KOPT-K1 (cell line): ENCODE results near the gene PTPRG.

Experiments
- H3K27ac ChIP-seq: fragments of 200-600 bp; sonication (generic); 2 replicates; pipeline ENCODE4 v1.5.1; 2016; ENCODE audit warnings: antibody characterized with exemption, mild to moderate bottlenecking, low read depth, low read length; ENCODE audit not compliant: poor library complexity, severe bottlenecking
- H3K36me3 ChIP-seq: fragments of 200-600 bp; sonication (generic); 2 replicates; pipeline ENCODE4 v1.5.1; 2017; ENCODE audit warnings: antibody characterized with exemption, mild to moderate bottlenecking, low read length, moderate library complexity; ENCODE audit not compliant: insufficient read depth
- H3K9me3 ChIP-seq: fragments of 200-600 bp; sonication (generic); 2 replicates; pipeline ENCODE4 v1.5.1; 2017; ENCODE audit warnings: antibody characterized with exemption, low read length, mild to moderate bottlenecking; ENCODE audit not compliant: insufficient read depth, poor library complexity, severe bottlenecking

The PTPRG gene

DNA sequence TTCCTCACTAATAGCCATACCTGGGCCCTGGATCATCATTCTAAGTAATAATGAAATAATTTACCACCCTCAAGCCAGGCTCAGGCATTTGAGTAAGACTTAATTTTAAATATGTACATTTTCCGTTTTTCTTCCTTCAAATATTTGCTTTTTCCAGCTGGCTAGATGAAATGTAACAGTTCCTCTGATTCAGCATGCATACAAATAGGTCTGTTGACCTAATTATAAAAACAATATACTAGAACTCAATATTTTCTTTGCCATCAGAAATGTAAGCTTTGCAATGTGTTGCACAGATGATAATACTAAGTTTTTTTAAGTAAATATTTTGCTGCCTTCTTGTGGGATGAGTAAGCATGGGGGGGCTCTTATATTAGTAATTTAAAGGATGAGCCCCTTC is 720.4 kb downstream of the PTPRG start:
- Histone ChIP-seq H3K9me3 (no peaks in the 10 kb centered on the region), H3K27ac (no peak overlapping the region), H3K36me3 (no peaks in the 10 kb centered on the region)

- Histone ChIP-seq H3K36me3 (no peaks in the 10 kb centered on the region), H3K27ac (no peak overlapping the region), H3K9me3 (no peaks in the 10 kb centered on the region)
These were observed 723.1 kb downstream of the PTPRG start for GRCh38 chr3:62284442-62284841.

DNA sequence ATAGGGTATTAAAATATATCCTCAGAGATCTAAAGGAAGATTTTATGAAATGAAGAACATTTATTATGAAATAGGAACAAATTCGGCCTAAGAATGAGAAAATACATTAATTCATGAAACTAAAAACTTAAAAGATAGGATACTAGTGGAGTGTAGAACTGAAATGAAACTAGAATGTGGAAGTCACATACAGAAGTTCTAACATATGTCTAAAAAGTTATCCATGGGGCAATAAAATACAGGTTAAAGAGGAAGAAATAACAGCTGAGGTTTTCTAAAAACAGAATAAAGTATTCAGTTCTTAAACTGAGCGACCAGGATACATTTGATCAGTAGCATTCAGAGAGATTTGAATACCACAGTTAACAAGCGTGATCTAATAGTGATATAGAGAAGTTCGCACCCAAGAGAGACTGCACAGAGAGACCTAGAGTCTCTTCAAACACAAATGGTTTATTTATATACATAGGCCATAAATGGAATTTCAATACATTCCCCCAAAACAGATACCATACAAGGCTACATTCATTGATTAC is 726.1 kb downstream of the PTPRG start:
- no peaks in the 10 kb centered on the region for H3K36me3 ChIP-seq
- no peak overlapping the region for H3K27ac ChIP-seq
- H3K9me3 ChIP-seq = no peaks in the 10 kb centered on the region

GRCh38 chr3:62289922-62290321 is 728.6 kb downstream of the PTPRG start:
- H3K9me3 ChIP-seq = no peaks in the 10 kb centered on the region
- H3K36me3 ChIP-seq = no peaks in the 10 kb centered on the region

DNA sequence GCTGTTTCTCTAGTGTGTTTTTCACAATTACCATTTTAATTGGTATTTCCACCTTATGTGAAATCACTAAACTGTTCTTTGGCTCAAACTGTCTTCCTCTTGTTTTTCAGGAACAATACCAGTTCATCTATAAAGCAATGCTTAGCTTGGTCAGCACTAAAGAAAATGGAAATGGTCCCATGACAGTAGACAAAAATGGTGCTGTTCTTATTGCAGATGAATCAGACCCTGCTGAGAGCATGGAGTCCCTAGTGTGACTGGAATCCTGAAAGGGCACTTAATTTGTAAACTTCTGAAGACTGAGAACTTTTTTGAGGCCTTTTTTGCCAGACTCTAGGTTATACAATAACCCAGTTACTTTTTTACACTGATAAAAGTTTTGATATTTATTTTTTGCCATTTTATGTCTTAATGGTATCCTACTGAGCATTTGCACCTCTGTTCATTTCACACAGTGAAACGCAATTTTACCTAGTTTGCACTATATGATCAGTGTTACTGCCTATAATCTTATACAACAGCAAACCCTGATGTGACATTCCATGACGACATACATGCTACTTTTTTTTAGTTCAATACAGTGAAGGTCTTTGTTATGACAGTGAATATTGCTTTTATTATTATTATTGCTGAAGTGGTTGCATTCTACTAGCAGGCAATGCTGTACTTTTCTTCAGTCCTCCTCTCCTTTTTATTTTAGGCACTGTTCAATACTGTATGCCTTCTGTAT is 731.8 kb downstream of the PTPRG start:
- no peaks in the 10 kb centered on the region for H3K9me3 ChIP-seq
- H3K36me3 ChIP-seq = no peaks in the 10 kb centered on the region
- H3K27ac ChIP-seq = no peak overlapping the region

More at GRCh38 chr3:62289922-62290321, 728.6 kb downstream of the PTPRG start:
- H3K27ac ChIP-seq = no peak overlapping the region

- no peaks in the 10 kb centered on the region for H3K9me3 ChIP-seq
- no peaks in the 10 kb centered on the region for H3K36me3 ChIP-seq
- no peak overlapping the region for H3K27ac ChIP-seq
These were observed 734.2 kb downstream of the PTPRG start for GRCh38 chr3:62295571-62295970.

GRCh38 chr3:62300617-62301016 is 739.2 kb downstream of the PTPRG start:
- H3K9me3 ChIP-seq = no peaks in the 10 kb centered on the region
- H3K36me3 ChIP-seq = no peaks in the 10 kb centered on the region
- H3K27ac ChIP-seq = no peak overlapping the region

- Histone ChIP-seq H3K36me3 (no peaks in the 10 kb centered on the region), H3K9me3 (no peaks in the 10 kb centered on the region), H3K27ac (no peak overlapping the region)
These were observed 750.8 kb downstream of the PTPRG start for GRCh38 chr3:62312201-62312600.

DNA sequence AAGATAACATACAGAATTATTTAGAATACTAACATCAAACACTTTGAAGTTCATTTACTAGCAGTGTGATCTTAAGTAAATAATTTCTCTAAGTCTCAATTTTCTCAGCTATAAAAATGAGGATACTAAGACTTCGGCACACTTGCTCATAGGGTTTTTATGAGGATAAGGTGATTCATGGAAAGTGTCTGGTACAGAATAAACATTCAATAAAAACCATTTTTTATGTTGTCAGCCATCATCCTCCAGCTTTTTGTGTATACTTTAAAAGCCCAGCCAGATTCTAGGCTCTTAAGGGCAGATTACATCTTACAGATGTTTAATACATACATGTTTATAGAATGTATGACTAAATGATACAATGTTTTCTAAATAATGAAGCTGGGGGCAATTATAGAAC is 755.2 kb downstream of the PTPRG start:
- Histone ChIP-seq H3K9me3 (no peaks in the 10 kb centered on the region), H3K36me3 (no peaks in the 10 kb centered on the region), H3K27ac (no peak overlapping the region)

DNA sequence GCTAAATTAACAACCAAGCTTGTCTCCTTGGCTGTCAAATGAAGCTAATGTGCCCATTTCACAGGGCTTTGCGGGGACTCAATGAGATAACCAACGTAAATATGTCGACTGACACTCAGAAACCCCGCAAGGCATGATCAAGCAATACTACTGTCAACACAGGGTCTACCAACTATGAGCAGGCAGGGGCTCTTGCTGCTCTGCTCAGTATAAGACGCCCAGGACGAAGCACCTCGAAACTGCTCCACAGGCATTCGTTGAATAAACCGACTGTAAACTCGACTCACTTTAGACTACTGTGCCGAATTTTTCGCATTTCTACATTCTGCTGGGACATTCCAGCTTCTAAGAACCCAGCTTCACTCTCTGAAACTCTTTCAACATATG is 757.0 kb downstream of the PTPRG start:
- Histone ChIP-seq H3K9me3 (no peaks in the 10 kb centered on the region), H3K36me3 (no peaks in the 10 kb centered on the region), H3K27ac (no peak overlapping the region)

DNA sequence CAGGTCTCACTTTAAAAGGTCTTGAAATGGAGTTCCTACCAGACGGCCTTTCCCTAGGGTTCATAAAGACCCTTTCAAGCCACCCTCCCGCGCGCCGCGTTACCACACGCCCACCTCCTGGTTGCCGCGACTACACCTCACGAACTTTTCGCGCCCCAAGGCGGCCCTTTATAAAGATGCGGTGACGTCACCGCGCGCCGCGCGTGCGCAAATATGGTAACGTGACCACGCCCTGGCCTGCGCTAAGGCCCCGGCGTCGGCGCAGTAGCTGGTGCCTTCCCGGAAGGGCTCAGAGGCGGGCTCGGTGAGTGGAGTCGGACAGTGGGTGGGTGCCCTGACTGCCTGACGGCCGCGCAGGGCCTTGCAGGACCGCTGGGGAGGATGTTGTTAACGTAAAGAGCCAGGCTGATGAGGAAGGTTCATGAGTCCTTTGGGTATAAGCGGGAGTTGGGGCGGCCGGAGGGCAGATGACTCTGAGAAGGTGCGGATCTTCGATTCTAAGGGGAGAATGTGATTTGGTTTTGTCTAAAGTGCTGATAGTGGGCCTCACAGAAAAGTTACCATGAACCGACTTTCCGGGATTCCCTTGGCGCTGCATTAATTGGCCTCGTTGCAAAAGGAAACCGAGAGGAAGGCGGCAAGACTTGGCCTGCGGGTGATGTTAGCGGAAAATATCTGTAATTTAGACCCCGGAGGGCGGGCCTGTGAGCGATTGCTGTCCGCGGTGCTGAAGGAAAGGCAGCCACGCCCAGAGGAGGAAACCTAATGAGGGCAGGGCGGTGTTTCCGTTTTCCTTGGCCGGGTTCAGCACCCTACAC is 757.6 kb downstream of the PTPRG start:
- no peaks in the 10 kb centered on the region for H3K9me3 ChIP-seq
- no peak overlapping the region for H3K27ac ChIP-seq

GRCh38 chr3:62319570-62320243 is 758.3 kb downstream of the PTPRG start:
- no peak overlapping the region for H3K27ac ChIP-seq
- H3K36me3 ChIP-seq = no peaks in the 10 kb centered on the region
- no peaks in the 10 kb centered on the region for H3K9me3 ChIP-seq

More for the DNA sequence above, 757.6 kb downstream of the PTPRG start:
- no peaks in the 10 kb centered on the region for H3K36me3 ChIP-seq

- Histone ChIP-seq H3K36me3 (no peaks in the 10 kb centered on the region), H3K27ac (no peak overlapping the region), H3K9me3 (no peaks in the 10 kb centered on the region)
These were observed 761.9 kb downstream of the PTPRG start for GRCh38 chr3:62323241-62323640.

DNA sequence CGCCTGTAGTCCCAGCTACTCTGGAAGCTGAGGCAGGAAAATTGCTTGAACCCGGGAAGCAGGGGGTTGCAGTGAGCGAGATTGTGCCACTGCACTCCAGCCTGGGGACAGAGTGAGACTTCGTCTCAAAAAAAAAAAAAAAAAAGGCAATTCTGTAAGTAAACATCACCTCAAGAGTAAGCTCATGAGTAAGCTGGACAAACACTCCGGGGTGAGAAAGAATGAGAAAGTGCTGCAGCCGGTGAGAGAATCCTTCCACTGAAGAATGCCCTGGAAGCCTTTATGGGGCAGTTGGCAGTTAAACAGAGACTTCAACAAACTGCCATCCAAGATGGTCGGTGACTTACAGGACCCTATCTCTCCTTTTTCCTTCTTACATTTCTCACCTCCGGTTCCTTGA is 764.5 kb downstream of the PTPRG start:
- Histone ChIP-seq H3K36me3 (no peaks in the 10 kb centered on the region), H3K9me3 (no peaks in the 10 kb centered on the region)

DNA sequence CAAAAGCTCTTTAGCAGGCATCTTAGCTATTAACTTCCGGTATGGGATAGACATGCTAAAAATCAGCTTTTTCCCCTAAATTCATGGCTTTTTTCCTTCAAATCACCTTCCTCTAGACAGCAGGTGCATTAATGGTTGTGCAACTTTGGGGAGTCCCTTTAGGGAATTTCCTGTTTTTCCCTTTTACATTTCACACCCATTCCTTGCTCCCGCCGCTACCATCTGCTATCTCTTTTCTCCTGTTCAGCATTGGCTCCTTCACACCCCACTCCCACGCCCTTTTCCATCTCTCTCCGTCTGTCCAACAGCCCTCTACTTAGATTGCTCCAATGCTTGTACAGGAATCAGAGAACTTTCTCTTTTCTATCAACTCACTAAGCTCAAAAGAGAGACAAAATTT is 768.6 kb downstream of the PTPRG start:
- H3K36me3 ChIP-seq = no peaks in the 10 kb centered on the region
- no peak overlapping the region for H3K27ac ChIP-seq
- no peaks in the 10 kb centered on the region for H3K9me3 ChIP-seq

More for the DNA sequence above, 764.5 kb downstream of the PTPRG start:
- H3K27ac ChIP-seq = no peak overlapping the region
